ENCODE results near the gene CCDC12. TPM values are rescaled to one million over a fixed set of nuclear protein-coding genes. Genes with fewer than 3 reads are reported as not detected.

CCDC12 gene
- total RNA-seq, 4 donors from 2014 or later: 55.5 to 87.5 (median 67.5) TPM

GRCh38 chr3:46953234-46954010, 23.1 kb downstream of the CCDC12 start:
- Histone ChIP-seq H3K4me1 (peaks cover 39 to 93% (median 71%) of the 10 kb centered on the region in 3 donors), H3K4me3 (no peak overlapping the region), H3K36me3 (peaks cover 0 to 16% (median 0%) of the 10 kb centered on the region in 3 donors), H3K27me3 (no peaks in the 10 kb centered on the region), H3K27ac (peak overlapping the region in 3 of 4 donors; percentile 50 to 72 (median 63)), H3K9me3 (no peaks in the 10 kb centered on the region)
- TF ChIP-seq POLR2A (IDR thresholded peaks at IDR 0.05): no peak
- TF ChIP-seq CTCF (IDR thresholded peaks at IDR 0.05): no peak
- intact Hi-C loops (cut with DNase I): no loop called here
- no peak for DNase-seq
- WGBS, 2 donors: 61 to 73% methylated on average over 7 of the region's 8 CpGs

GRCh38 chr3:46952813-46953212, 23.7 kb downstream of the CCDC12 start:
- H3K27ac ChIP-seq: peak overlapping the region in 2 of 4 donors; percentile 63 to 72
- WGBS, 2 donors: 86 to 100% methylated on average over 1 to 2 of the region's 2 CpGs
- peaks cover 44 to 97% (median 76%) of the 10 kb centered on the region in 3 donors for H3K4me1 ChIP-seq
- intact Hi-C loops (cut with DNase I): no loop called here
- no peaks in the 10 kb centered on the region for H3K9me3 ChIP-seq
- no peaks in the 10 kb centered on the region for H3K27me3 ChIP-seq
- no peak for DNase-seq
- peaks cover 0 to 15% (median 0%) of the 10 kb centered on the region in 3 donors for H3K36me3 ChIP-seq
- TF ChIP-seq CTCF (IDR thresholded peaks at IDR 0.05) (no peak), POLR2A (IDR thresholded peaks at IDR 0.05) (no peak)
- no peak overlapping the region for H3K4me3 ChIP-seq

GRCh38 chr3:46950650-46951241, 25.8 kb downstream of the CCDC12 start:
- peaks cover 0 to 4% (median 0%) of the 10 kb centered on the region in 3 donors for H3K36me3 ChIP-seq
- no peak for DNase-seq
- TF ChIP-seq CTCF (IDR thresholded peaks at IDR 0.05) (no peak), POLR2A (IDR thresholded peaks at IDR 0.05) (no peak)
- no peaks in the 10 kb centered on the region for H3K9me3 ChIP-seq
- H3K27me3 ChIP-seq: no peaks in the 10 kb centered on the region
- H3K4me3 ChIP-seq: no peak overlapping the region
- intact Hi-C loops (cut with DNase I): no loop called here
- peaks cover 64 to 98% (median 87%) of the 10 kb centered on the region in 3 donors for H3K4me1 ChIP-seq
- 62 to 69% methylated on average over 7 of the region's 7 CpGs for WGBS, 2 donors
- peak overlapping the region in 3 of 4 donors; percentile 91 to 96 (median 95) for H3K27ac ChIP-seq

GRCh38 chr3:46950177-46950576, 26.4 kb downstream of the CCDC12 start:
- WGBS, 2 donors: 89 to 96% methylated on average over 2 of the region's 2 CpGs
- H3K4me1 ChIP-seq: peaks cover 62 to 98% (median 86%) of the 10 kb centered on the region in 3 donors

More at GRCh38 chr3:46950177-46950576, 26.4 kb downstream of the CCDC12 start:
- H3K27ac ChIP-seq: peak overlapping the region in 3 of 4 donors; percentile 91 to 96 (median 95)
- H3K27me3 ChIP-seq: no peaks in the 10 kb centered on the region
- H3K36me3 ChIP-seq: peaks cover 0 to 4% (median 0%) of the 10 kb centered on the region in 3 donors
- no peak for DNase-seq
- no peak for TF ChIP-seq POLR2A (IDR thresholded peaks at IDR 0.05)
- no peak for TF ChIP-seq CTCF (IDR thresholded peaks at IDR 0.05)
- no peak overlapping the region for H3K4me3 ChIP-seq
- no peaks in the 10 kb centered on the region for H3K9me3 ChIP-seq
- intact Hi-C loops (cut with DNase I): no loop called here
